Sciatic nerve (tissue), 2 donors: ENCODE results near the gene ODF4. TPM values are rescaled to one million over a fixed set of nuclear protein-coding genes. Genes with fewer than 3 reads are reported as not detected.
"Not testable (repeated sequence)": the region's sequence is repeated elsewhere in the genome, so short reads cannot be mapped to it uniquely, and the experiment has no call there.

Experiments used
- ATAC-seq: fragments of 200-7000 bp; cut with Tn5 transposase; one replicate; pipeline ENCODE4 v1.9.1; 2020; ENCODE audit warnings: mild to moderate bottlenecking, moderate library complexity
- DNase-seq: peaks from one replicate; pipeline ENCODE4 v3.0.0-alpha.2; 2020; ENCODE audit warnings: low spot score
- intact Hi-C: fragments of 100-400 bp; cut with DNase I; formaldehyde crosslinking; loops from one replicate; pipeline ENCODE4 v1.14.2; 2022
- total RNA-seq: library from RNA; stranded (reverse); fragmentation: NEBNext Ultra II Directional; extraction: Animal tissue kit (Norgen Biotek cat#: 25700); gene quantifications from one replicate; pipeline ENCODE4 v1.2.1, GENCODE V29; 2021
- donor health status: DM: no; HTN: no; CAD: no.
- donor health status: DM: no; HTN: no; CAD: no.

The ODF4 gene
- total RNA-seq, 1 donor from 2014 or later = not detected

DNA sequence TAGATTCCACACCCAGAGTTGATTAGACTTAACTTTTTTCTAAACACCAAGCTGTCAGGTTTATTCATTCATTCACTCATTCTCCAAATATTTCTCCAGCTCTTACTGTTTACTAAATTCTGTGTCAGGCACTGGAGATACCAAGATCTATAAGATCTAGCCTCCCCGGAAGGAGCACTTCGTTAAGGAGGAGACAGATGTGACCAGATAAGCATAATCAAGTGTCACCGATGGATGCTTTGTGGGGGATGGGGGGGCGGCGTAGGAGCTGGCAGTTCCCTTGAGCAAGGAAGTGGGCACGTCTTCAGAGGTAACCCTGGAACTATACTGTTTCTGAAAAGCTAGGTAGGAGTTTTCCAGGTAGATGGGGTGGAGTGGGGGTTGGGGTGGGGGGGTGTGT is 47.2 kb downstream of the ODF4 start:
- DNase-seq = peak; percentile 39
- no peak for ATAC-seq
- intact Hi-C loops = no loop called here

DNA sequence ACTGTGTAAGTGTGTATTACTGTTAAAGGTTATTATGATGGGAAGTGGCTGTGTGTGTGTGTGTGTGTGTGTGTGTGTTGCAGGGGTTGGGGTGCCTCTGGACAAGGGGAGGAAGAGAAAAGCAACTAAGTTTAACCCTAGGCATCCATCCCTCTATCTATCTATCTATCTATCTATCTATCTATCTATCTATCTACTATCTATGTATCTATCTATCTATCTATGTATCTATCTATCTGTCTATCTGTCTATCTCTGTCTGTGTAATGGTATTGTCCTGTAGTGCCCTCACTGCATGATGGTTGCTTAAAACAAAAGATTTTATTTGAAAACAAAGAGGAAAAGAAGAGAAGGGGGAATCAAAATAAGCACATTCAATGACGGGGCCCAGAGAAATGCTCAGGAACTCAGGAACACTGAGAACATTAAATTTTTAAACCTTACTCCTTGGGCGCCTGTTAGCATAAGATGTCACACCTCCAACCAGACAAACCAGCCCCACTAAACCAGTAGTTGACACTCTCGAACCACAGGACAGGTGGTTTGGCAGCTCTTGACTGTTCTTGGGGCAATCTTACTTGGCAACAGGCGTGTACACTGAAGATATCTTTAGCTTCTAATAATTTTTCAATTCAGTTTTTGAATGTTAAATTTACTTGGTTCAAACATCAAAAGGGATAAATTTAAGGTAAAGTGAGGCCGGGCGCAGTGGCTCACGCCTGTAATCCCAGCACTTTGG is 48.4 kb downstream of the ODF4 start:
- intact Hi-C loops = no loop called here
- DNase-seq = no peak
- ATAC-seq = no peak

DNA sequence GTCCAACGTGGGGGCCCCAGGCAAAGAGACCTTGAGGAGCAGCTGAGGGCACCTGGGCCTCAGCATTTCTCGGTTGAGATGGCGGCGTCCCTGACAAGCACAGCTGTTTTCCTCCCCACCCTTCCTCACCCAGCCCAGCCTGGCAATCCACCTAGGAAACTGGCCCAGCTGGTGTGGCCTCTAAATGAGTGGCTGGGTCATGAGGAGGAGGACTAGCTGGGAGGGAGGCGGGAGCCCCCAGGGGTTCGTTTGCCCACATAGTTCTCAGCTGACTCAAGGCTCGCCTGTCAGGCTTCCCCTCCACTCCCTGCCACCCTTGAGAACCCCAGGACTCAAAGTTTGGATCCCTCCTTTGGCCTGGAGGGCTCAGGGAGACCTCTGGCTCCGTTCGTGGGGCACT is 52.1 kb downstream of the ODF4 start:
- ATAC-seq (no peak), DNase-seq (peak; percentile 42)
- intact Hi-C loops = no loop called here

DNA sequence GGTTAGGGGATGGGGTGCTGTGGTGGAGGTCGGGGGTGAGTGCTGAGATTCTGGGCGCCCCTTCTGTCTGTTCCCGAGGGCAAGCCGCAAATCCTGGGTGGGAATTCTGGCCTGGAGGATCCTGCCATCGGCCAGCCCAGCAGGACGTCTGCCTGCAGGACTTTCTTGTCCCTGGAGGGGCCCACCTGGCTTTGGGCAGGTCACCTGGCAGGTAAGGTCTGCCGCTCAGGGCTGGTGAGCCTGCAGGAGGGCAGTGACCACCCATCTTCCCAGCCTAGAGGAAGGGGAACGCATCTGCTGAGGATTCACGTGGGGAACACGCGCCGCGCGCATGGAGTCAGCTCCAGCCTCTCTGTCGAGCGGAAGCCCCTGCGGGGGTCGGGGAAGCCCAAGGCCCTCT is 52.6 kb downstream of the ODF4 start:
- intact Hi-C loops = no loop called here
- no peak for ATAC-seq
- peak; percentile 51 for DNase-seq

DNA sequence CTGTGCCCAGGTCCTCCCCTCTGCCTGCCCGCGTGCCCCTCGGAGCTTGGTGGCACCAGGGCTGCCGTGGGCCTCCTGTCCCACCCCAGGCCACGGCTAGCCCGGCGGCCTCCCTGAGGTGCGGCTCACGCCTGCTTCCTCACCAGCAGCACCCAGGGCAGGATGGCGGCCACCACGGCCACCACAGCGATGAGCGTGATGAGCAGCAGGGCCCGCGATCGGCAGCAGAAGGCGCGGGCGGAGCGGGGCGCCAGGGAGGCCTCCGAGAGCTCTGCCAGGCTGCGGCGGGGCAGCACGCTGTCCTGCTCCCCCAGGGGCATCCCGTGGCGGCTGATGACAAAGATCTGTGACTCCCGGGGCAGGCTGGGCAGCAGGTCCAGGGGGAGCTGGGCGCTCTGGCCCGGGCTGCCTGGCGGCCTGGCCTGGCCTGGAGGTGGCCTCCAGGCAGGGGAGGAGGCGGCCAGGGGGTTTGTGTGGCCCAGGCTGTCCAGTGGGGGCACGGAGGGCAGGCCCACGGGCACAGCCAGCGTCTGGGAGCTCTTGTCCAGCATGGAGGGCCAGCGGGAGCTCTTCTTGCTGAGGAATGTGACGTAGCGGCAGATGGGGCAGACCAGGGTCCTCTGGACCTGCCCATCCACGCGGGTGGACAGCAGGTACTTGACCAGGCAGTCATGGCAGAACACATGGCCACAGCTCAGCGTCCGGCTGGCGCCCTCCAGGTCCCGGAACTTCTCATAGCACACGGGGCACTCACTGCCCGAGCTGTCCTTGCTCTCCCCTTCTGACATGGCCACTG is 53.2 kb downstream of the ODF4 start:
- peak; percentile 53 for DNase-seq

DNA sequence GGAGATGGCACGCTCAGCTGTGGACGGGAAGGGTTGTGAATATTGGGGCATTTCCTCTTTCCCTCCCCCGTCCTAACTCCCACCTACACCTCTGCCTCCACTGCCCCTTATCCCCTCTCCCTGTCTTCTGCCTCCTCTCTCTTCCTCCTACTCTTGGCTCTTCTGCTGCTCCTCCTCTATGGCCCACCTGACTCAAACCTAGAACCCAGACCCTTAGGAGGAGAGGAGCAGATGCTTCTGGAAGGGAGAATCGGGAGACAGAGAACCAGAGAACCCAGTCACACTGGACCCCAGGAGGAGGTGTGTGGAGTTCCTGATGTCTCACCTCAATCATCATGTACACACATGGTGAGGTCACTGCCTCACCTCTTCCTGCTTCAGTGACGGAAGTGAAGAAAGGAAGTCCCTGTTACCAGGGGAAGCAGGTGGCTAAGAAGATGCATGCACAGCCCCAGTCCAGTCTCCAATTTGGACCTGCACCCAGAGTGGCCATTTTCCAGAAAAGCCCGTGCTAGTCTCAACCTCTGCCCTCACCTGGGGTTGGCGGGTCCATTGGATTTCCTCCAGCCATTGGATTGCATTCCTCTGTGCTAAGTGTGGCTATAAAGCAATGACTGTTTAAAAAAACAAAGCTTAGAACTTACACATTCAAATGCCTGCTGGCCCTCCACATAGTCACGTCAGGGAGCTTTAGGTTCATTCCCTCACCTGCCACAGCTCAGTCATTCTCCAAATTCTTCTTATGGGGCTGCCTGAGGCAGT is 54.0 kb downstream of the ODF4 start:
- intact Hi-C loops = no loop called here
- ATAC-seq = no peak
- no peak for DNase-seq

More for the DNA sequence above, 53.2 kb downstream of the ODF4 start:
- ATAC-seq = no peak
- intact Hi-C loops = no loop called here

DNA sequence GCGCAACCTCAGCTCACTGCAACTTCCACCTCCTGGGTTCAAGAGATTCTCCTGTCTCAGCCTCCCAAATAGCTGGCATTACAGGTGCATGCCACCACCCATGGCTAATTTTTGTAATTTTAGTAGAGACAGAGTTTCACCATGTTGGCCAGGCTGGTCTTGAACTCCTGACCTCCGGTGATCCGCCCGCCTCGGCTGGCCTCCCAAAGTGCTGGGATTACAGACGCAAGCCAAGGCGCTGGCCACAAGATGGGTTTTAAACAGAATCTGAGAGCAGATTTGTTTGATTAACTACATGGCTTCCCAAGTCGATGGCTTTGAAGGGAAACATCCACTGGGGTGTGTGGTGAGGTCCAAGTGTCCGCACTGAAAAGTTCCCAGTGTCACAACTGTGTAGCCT is 54.9 kb downstream of the ODF4 start:
- ATAC-seq, DNase-seq, intact Hi-C loops: not testable (repeated sequence)

Other genes with a start within 250 kb of the ODF4 start
- not detected for gene ALOXE3, start 221.3 kb upstream of the ODF4 start, total RNA-seq
- gene HES7, start 215.7 kb upstream of the ODF4 start, total RNA-seq = 1.1 TPM
- 182 TPM for gene PER1, start 187.4 kb upstream of the ODF4 start, total RNA-seq
- 108 TPM for gene VAMP2, start 176.9 kb upstream of the ODF4 start, total RNA-seq
- gene TMEM107, start 163.5 kb upstream of the ODF4 start, total RNA-seq = 23.0 TPM
- gene BORCS6, start 149.7 kb upstream of the ODF4 start, total RNA-seq = 14.4 TPM
- gene AURKB, start 129.3 kb upstream of the ODF4 start, total RNA-seq = 48.5 TPM
- gene CTC1, start 91.8 kb upstream of the ODF4 start, total RNA-seq = 54.5 TPM
- gene PFAS, start 90.6 kb upstream of the ODF4 start, total RNA-seq = 27.5 TPM
- 20.9 TPM for gene RANGRF, start 51.2 kb upstream of the ODF4 start, total RNA-seq
- gene SLC25A35, start 44.4 kb upstream of the ODF4 start, total RNA-seq = 6.7 TPM
- gene ARHGEF15, start 29.6 kb upstream of the ODF4 start, total RNA-seq = 32.1 TPM
- gene RPL26, start 43.4 kb downstream of the ODF4 start, total RNA-seq = 1,229 TPM
- gene RNF222, start 58.0 kb downstream of the ODF4 start, total RNA-seq = not detected
- 86.7 TPM for gene NDEL1, start 96.0 kb downstream of the ODF4 start, total RNA-seq